NCI-H146 treated with DMSO at 0.1 percent for 48 hours (cell line): Measurements from ENCODE around the gene CCSAP.
A peak's percentile ranks its signal among the peaks of the same experiment; 100 is the strongest.

Experiments used
- DNase-seq: peaks from one replicate; lab custom pipeline; 2025; ENCODE audit not compliant: unreplicated experiment; lab: John Stamatoyannopoulos, UW

CCSAP gene

GRCh38 chr1:229326601-229327000, 16.2 kb downstream of the CCSAP start:
- no peak for DNase-seq

GRCh38 chr1:229325853-229326487, 16.9 kb downstream of the CCSAP start:
- no peak for DNase-seq

- DNase-seq = no peak
These were observed 17.4 kb downstream of the CCSAP start for GRCh38 chr1:229325401-229325800.

- DNase-seq = no peak
These were observed 18.8 kb downstream of the CCSAP start for GRCh38 chr1:229323885-229324553.

GRCh38 chr1:229323201-229323600, 19.6 kb downstream of the CCSAP start:
- no peak for DNase-seq

- no peak for DNase-seq
These were observed 23.4 kb downstream of the CCSAP start for GRCh38 chr1:229319487-229319886.

GRCh38 chr1:229318056-229318455, 24.8 kb downstream of the CCSAP start:
- DNase-seq = no peak

GRCh38 chr1:229316166-229316565, 26.7 kb downstream of the CCSAP start:
- no peak for DNase-seq

GRCh38 chr1:229310833-229311232, 32.0 kb downstream of the CCSAP start:
- DNase-seq = no peak

- no peak for DNase-seq
These were observed 33.2 kb downstream of the CCSAP start for GRCh38 chr1:229309684-229310083.

GRCh38 chr1:229309074-229309473, 33.8 kb downstream of the CCSAP start:
- DNase-seq = no peak

GRCh38 chr1:229305392-229305791, 37.5 kb downstream of the CCSAP start:
- no peak for DNase-seq

- no peak for DNase-seq
These were observed 39.0 kb downstream of the CCSAP start for GRCh38 chr1:229303855-229304254.

GRCh38 chr1:229302740-229303139, 40.1 kb downstream of the CCSAP start:
- no peak for DNase-seq

GRCh38 chr1:229300099-229300757, 42.6 kb downstream of the CCSAP start:
- DNase-seq = no peak

- peak; percentile 90 for DNase-seq
These were observed 43.9 kb downstream of the CCSAP start for GRCh38 chr1:229298887-229299503.

- no peak for DNase-seq
These were observed 44.4 kb downstream of the CCSAP start for GRCh38 chr1:229298420-229298819.

GRCh38 chr1:229297746-229298145, 45.1 kb downstream of the CCSAP start:
- no peak for DNase-seq

- DNase-seq = no peak
These were observed 46.3 kb downstream of the CCSAP start for GRCh38 chr1:229296541-229296941.

GRCh38 chr1:229295745-229296144, 47.1 kb downstream of the CCSAP start:
- no peak for DNase-seq

- DNase-seq = no peak
These were observed 49.2 kb downstream of the CCSAP start for GRCh38 chr1:229293528-229294204.
